GM18909 (cell line): ENCODE data around the gene RHOH.
"Not testable (repeated sequence)": the region's sequence is repeated elsewhere in the genome, so short reads cannot be mapped to it uniquely, and the experiment has no call there.

Experiments used
- ATAC-seq: cut with Tn5 transposase; IDR thresholded peaks from one replicate; pipeline ENCODE4 v1.9.1; 2021; ENCODE audit warnings: mild to moderate bottlenecking; ENCODE audit not compliant: unreplicated experiment, poor library complexity

Gene RHOH, protein sequence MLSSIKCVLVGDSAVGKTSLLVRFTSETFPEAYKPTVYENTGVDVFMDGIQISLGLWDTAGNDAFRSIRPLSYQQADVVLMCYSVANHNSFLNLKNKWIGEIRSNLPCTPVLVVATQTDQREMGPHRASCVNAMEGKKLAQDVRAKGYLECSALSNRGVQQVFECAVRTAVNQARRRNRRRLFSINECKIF

DNA sequence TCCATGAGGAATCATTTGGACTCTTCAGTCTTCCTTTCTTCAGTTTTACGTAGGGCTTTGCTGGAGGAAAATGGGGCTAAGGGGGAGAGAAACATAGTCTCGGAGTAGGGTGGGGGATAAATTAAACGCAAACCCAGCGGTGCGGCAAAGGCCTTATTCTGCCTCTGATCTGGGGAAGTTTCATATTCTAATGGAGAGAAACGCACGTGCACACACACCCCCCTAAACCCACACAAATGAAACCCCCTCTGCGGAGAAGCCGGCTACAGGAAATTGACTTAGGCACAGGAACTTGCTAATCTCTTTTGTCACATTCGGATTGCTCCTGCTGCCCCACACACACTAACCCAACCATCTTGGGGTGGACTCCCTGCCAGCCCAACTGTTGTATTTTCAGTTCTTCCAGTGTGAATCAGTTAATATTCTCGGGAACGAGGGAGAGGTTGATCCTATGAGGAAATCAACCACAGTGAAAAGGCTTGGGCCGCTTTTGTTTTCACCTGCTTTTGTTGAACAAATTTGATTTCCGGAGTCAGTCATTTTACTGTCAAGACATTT, at the start of gene RHOH:
Gene RHOH (plus strand): TSS at position 308 of the 558 bp plus-strand sequence. CDS start 46,356 bp downstream, outside the sequence.
- ATAC-seq = no peak

GRCh38 chr4:40147490-40147889, 49.3 kb upstream of the RHOH start:
- ATAC-seq = not testable (repeated sequence)

- ATAC-seq = peak; percentile 70
Observed at GRCh38 chr4:40149960-40150385, 46.9 kb upstream of the RHOH start.

DNA sequence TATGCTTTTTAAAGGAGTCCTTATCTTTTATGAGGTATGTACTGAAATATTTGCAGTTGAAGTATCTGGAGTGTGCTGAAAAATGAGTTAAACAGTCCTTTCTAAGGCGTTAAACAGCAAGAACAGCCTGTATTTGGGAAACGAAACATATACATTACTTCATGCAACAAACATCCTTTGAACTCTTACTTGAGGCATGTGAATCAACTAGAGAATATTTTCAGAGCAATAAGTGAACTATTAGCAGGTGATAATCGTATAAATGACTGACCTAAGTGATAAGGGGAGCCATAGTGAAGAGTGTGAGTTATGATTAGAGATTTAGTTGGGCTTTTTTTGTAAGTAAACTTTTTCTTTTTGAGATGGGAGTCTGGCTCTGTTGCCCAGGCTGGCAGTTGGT, 45.9 kb upstream of the RHOH start:
- no peak for ATAC-seq

- no peak for ATAC-seq
Observed at GRCh38 chr4:40152637-40153036, 44.2 kb upstream of the RHOH start.

DNA sequence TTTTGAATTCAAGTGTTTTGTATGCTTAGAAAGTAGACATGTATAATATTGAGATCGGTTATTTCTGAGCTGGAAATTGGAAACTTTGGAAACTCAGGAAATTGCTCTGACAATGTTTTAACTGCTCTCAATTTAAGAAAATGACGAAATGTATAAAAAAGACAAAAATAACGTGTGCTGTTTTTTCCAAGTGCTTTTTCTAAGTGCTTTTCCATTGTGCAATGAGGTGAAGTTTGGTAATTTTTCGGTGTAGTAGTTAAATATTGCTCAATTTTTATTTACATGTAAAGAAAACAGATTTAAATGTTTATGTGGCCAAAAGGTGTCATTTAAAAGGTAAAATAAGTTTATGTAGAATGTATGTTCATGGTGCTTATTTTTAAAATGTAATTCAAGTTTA, 39.4 kb upstream of the RHOH start:
- no peak for ATAC-seq

GRCh38 chr4:40160258-40160657, 36.6 kb upstream of the RHOH start:
- no peak for ATAC-seq

DNA sequence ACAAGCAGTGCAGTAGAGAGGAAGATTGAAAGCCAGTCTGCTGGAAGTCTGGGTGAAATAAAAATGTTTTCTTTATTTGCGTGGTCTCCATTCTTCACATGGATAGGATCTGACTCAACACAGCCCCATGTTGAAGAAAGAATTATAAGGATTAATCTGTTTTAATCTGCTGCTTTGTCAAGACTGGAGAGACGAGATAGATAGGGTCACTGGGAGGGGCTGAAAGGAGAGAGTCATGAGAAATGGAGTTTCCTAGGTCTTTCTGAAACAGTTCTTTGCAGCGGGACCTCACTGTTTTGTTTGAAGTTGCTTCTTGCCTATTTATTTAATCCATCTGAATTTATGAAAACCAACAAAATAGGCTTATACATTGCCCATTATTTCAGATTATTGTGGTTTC, 32.4 kb upstream of the RHOH start:
- ATAC-seq = no peak

GRCh38 chr4:40165916-40166315, 30.9 kb upstream of the RHOH start:
- ATAC-seq = no peak

DNA sequence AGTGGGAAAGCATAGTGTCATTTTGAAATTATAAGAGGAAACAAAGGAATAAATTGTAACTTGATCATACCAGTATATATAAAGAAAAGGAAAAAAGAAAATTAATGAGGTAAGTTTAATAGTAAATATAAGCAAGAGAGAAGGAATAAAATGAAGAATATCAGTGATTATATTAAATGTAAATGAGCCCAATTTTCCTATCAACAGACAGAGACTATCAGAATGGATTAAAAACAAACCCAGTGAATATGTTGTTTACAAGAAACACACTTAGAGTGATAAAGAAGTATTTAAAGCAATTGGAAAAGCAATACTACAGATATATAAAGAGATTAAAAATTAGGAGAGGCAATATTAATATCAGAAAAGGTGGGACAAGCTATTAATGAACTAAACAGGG, 28.8 kb upstream of the RHOH start:
- ATAC-seq = no peak

DNA sequence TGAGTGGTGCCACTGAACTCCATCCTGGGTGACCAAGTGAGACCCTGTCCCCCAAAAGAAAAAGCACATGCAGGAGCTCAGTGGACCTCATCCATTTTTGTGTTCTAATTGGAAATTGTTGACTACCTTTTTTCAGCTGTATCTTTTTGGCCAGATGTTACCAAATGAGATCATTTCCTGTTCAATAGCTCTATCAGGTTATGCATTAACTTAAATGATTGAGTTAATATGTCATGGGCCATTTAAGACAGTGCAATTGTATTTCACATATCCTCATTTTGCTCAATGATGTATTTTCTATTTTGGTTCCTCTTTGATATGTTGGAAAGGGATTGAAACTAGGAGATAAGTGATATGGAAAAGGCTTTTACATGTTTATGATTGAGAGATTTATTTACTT, 26.2 kb upstream of the RHOH start:
- peak; percentile 84 for ATAC-seq

GRCh38 chr4:40173470-40173875, 23.4 kb upstream of the RHOH start:
- peak; percentile 81 for ATAC-seq

GRCh38 chr4:40176602-40177001, 20.2 kb upstream of the RHOH start:
- no peak for ATAC-seq

DNA sequence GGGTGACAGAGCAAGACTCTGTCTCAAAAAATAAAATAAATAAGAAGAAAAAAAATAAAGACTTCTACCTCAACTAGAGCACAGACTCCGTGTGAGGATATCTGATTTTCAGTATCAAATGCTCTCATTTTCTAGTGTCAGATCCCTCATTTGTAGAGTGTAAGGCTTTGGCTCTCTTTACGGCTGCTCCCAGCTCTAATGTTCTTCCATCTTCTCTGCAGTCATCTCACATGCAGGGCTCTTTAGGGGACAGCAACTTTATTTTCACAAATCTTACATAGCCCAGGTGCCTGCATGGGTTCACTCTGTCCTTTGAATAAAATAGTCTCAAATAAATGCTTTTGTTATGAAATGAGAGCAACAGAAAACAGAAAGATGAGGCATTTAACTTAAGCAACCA, 19.2 kb upstream of the RHOH start:
- no peak for ATAC-seq

DNA sequence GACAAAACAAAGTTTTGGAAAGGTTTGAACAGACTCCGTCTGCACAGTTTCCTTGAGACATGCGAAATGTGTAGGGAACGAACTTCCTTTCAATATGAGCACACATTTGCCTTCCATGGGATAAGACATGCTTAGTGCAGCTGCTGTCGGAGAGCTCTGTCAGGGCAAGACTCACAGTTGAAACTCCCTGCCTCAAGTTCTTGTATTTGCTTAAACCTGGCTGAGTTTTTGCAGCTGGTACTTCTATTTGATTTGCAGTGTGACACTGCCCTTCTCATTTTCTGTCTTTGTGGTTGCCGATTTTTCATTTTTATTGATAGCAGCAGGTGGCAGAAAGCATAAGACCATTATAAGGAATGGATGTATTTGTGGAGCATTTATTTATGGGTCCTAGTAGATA, 18.2 kb upstream of the RHOH start:
- no peak for ATAC-seq

- no peak for ATAC-seq
Observed at GRCh38 chr4:40179360-40179759, 17.5 kb upstream of the RHOH start.

GRCh38 chr4:40180356-40180755, 16.5 kb upstream of the RHOH start:
- ATAC-seq = no peak

DNA sequence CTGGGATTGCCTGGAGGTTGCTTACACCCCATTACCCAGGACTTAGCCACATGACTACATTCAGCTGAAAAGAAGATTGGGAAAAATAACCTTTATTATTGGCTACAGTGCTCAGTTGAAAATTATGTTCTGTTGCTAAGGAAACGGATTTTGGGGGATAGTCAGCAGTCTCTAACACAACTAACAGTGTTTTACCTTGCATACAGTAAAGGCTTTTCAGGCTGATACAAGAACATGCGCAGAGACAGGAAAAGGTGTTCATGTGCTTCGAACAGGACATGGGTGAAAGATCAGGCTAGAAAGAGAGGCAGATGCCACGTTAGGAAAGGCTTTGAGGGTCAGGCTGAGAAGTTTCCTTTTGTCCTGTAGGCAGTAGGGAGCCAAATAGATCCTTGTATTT, 14.8 kb upstream of the RHOH start:
- ATAC-seq = no peak

DNA sequence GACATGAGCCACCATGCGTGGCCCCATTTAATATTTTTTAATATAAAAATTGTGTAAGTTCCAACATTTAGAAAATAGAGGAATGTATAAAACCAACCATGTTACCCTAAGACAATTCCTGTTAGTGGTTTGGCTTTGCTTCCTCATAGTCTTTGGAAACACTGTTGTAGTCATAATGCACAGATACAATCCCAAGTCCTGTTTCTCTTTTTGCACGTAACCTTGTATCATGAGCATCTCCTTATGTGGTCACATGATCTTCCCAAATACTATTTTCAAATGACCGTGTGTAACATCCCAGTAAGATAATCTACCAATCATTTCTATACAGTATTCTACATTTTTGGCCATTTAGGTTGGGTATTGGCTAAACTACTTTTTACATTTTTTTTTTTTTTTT, 13.9 kb upstream of the RHOH start:
- no peak for ATAC-seq

- ATAC-seq = no peak
Observed at GRCh38 chr4:40183615-40184411, 13.0 kb upstream of the RHOH start.

DNA sequence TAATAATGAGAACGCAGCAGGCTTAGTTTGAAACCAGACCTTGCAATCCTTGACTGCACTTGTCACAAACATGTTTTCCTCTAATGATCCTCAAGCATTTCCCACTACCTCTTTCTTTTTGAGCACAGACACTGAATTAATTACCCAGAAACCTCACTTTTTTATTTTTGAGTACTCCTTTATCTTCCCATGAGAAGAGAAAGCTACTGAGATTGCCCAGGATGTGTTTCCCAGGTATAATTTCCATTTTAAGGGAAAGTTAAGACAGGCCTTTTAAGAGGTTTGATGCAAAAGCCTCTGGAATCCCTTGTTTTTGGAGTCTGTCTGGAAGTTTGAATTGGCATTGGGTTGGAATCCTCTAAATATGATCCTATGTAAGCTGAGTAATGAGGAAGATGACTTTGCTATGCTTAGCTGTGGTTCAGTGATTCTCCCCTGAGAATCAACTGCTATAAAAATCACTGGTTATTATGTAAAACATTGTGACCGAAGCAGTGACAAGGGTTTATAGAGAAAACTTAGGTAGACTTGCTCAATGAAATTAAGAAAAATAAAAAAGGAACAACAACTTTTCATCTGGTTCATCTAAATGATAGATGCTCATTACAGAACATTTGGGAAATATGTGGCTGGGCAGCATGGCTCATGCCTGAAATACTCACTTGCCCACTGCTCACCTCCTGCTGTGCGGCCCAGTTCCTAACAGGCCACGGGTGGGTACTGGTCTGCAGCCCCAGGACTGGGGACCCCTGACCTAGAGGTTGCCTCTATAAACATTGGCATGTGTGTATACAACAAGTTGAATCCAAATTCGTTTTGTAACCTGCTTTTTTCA, 10.8 kb upstream of the RHOH start:
- ATAC-seq = peak; percentile 39
